Activated CD4-positive, alpha-beta T cell treated with anti-CD3 and anti-CD28 coated beads, Interleukin-10, Interleukin-2, amounts not matched to agents 100 ng/mL and 50 ng/mL, durations not matched to agents 16 hours and 8 hours (primary cell): Measurements from ENCODE around the gene MAJIN.

ENCODE experiments used
- DNase-seq: peaks from one replicate; pipeline ENCODE4 v3.0.0-alpha.2; 2020

The MAJIN gene

GRCh38 chr11:64909653-64910343 lies 62.1 kb downstream of the MAJIN start:
- no peak for DNase-seq

- DNase-seq, result no peak
These were observed 63.1 kb downstream of the MAJIN start for GRCh38 chr11:64908766-64909165.

- no peak for DNase-seq
These were observed 65.6 kb downstream of the MAJIN start for GRCh38 chr11:64906314-64906635.

- DNase-seq, result no peak
These were observed 66.2 kb downstream of the MAJIN start for GRCh38 chr11:64905516-64906313.

GRCh38 chr11:64903291-64903833 lies 68.5 kb downstream of the MAJIN start:
- DNase-seq, result no peak

- no peak for DNase-seq
These were observed 69.6 kb downstream of the MAJIN start for GRCh38 chr11:64902102-64902900.

- no peak for DNase-seq
These were observed 71.1 kb downstream of the MAJIN start for GRCh38 chr11:64900774-64901173.

- peak; percentile 88 for DNase-seq
These were observed 71.6 kb downstream of the MAJIN start for GRCh38 chr11:64900263-64900678.

GRCh38 chr11:64898541-64898940 lies 73.4 kb downstream of the MAJIN start:
- DNase-seq, result no peak

- DNase-seq, result no peak
These were observed 73.8 kb downstream of the MAJIN start for GRCh38 chr11:64898076-64898445.

GRCh38 chr11:64897381-64898075 lies 74.4 kb downstream of the MAJIN start:
- no peak for DNase-seq

GRCh38 chr11:64896448-64897022 lies 75.4 kb downstream of the MAJIN start:
- no peak for DNase-seq

GRCh38 chr11:64894812-64895452 lies 77.0 kb downstream of the MAJIN start:
- DNase-seq, result no peak

- DNase-seq, result peak; percentile 91
These were observed 77.7 kb downstream of the MAJIN start for GRCh38 chr11:64894070-64894811.

- DNase-seq, result no peak
These were observed 78.5 kb downstream of the MAJIN start for GRCh38 chr11:64893194-64894069.

- no peak for DNase-seq
These were observed 79.1 kb downstream of the MAJIN start for GRCh38 chr11:64892838-64893193.

GRCh38 chr11:64892411-64892831 lies 79.5 kb downstream of the MAJIN start:
- DNase-seq, result no peak

- DNase-seq, result no peak
These were observed 80.0 kb downstream of the MAJIN start for GRCh38 chr11:64891880-64892279.

GRCh38 chr11:64891215-64891848 lies 80.6 kb downstream of the MAJIN start:
- no peak for DNase-seq

GRCh38 chr11:64890522-64890939 lies 81.4 kb downstream of the MAJIN start:
- no peak for DNase-seq
